Measurements from ENCODE around the gene DLX6.

DLX6 gene

DNA sequence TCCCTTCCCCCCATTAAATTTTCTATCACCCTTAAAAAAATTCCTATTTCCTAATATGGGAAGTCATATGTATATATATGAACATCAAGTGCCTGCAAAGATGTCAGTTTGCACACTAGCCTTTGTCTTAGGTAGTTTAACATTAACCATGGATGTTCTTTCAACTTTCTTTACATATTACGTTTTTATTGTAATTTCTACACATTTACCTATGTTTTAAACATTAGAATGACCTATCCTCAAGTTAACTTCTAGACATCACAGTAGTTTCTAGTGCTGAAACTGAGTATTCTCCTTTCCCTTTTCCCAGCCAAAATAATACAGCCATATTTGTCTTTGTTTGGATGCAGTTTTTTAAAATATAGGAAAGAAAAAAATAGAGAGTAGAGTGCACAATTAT, 5.8 kb downstream of the DLX6 start:
- no peaks in the 10 kb centered on the region for H3K36me3 ChIP-seq (replicated peaks)
- TF ChIP-seq, protein P1, sequence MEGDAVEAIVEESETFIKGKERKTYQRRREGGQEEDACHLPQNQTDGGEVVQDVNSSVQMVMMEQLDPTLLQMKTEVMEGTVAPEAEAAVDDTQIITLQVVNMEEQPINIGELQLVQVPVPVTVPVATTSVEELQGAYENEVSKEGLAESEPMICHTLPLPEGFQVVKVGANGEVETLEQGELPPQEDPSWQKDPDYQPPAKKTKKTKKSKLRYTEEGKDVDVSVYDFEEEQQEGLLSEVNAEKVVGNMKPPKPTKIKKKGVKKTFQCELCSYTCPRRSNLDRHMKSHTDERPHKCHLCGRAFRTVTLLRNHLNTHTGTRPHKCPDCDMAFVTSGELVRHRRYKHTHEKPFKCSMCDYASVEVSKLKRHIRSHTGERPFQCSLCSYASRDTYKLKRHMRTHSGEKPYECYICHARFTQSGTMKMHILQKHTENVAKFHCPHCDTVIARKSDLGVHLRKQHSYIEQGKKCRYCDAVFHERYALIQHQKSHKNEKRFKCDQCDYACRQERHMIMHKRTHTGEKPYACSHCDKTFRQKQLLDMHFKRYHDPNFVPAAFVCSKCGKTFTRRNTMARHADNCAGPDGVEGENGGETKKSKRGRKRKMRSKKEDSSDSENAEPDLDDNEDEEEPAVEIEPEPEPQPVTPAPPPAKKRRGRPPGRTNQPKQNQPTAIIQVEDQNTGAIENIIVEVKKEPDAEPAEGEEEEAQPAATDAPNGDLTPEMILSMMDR (IDR thresholded peaks at IDR 0.05; ENCODE audit: low read depth, low read length, missing control alignments): no peak
- H3K4me3 ChIP-seq (ENCODE audit: low read depth, low read length): no peak overlapping the region
- DNase-seq: no peak
- H3K27ac ChIP-seq: no peak overlapping the region
- peaks cover 89% of the 10 kb centered on the region for H3K27me3 ChIP-seq (replicated peaks)
- in situ Hi-C loops (cut with HindIII; ENCODE audit: low pct_ligation_motif_present, low sequenced_read_pairs): no loop called here

DNA sequence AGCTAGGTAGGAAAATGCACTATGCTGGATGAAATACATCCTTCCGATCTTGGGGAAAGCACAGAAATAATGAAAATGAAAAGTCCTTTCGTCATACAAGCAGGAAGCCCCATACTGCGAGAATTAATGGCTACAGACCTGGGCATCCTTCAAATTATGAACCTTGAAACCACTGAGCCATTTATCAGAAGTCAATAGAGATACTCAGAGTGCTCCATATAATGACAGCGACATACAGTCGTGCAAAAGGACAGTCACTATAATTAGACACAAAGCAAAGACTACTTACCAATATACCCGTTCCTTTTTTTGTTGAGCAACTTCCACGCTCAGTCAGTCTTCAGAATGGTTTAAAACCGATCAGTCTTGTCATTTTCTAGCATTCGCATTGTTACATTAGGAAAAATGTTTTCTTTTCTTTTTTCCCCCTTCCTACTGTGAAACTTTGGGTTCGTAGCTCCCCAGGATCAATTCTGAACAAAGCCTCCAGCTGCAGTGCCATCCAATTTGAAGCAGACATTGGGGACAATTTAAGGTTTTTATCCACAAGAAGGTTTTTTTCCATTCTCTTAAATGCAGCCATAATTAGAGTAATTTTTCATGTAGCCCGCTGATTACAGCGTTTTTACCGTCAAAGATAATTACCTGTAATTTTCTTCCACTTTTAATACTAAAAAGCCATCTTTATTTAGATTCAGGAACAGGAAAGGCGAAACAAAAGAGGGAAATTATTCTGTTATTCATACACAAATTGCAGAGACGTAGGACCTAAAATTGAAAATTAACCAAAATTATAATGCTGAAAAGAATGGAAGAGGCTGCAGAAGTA, 6.4 kb downstream of the DLX6 start:
- Histone ChIP-seq H3K4me3 (ENCODE audit: low read depth, low read length) (no peak overlapping the region), H3K36me3 (replicated peaks) (no peaks in the 10 kb centered on the region), H3K27ac (no peak overlapping the region), H3K27me3 (replicated peaks) (peaks cover 91% of the 10 kb centered on the region)
- no peak for DNase-seq
- in situ Hi-C loops (cut with HindIII; ENCODE audit: low pct_ligation_motif_present, low sequenced_read_pairs): no loop called here
- TF ChIP-seq, protein P1 (IDR thresholded peaks at IDR 0.05; ENCODE audit: low read depth, low read length, missing control alignments): no peak

DNA sequence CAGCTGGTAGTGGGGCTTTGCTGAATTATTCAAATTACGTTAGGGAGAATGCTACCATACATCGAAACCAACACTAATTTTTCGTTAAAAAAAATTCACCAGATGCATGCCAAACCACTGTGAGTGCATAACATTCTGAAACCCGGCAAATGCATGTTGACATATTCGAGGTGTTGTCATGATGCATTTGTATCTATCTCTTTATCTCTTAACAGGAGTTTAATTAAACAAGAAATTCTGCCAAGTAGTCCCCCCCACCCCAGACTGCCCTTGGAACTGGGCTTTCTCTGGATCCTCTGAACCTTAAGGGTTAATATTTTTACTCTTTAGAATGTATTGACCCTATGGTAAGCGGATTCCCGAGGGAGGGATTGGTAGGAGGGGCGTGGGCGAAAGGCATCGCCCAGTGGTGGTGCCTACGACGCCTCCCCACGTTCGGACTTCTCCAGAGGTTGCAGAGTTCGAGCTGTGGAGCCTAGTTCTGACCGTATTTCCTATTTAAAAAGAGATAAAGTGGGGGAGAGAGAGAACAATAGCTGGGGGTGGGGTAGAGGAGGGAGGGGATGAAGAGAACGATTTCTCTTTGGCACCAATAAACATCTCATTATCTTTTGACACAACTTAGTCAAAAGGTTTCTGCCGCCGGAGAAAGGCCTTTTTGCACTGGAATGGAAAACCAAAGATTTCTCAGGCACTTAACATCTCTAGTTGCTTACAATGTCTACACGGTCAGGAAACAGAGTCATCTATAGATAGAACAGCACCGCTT, 7.2 kb downstream of the DLX6 start:
- in situ Hi-C loops (cut with HindIII; ENCODE audit: low pct_ligation_motif_present, low sequenced_read_pairs): no loop called here
- Histone ChIP-seq H3K27ac (no peak overlapping the region), H3K27me3 (replicated peaks) (peaks cover 91% of the 10 kb centered on the region), H3K36me3 (replicated peaks) (no peaks in the 10 kb centered on the region), H3K4me3 (ENCODE audit: low read depth, low read length) (no peak overlapping the region)
- TF ChIP-seq, protein P1 (IDR thresholded peaks at IDR 0.05; ENCODE audit: low read depth, low read length, missing control alignments): no peak
- DNase-seq: no peak

DNA sequence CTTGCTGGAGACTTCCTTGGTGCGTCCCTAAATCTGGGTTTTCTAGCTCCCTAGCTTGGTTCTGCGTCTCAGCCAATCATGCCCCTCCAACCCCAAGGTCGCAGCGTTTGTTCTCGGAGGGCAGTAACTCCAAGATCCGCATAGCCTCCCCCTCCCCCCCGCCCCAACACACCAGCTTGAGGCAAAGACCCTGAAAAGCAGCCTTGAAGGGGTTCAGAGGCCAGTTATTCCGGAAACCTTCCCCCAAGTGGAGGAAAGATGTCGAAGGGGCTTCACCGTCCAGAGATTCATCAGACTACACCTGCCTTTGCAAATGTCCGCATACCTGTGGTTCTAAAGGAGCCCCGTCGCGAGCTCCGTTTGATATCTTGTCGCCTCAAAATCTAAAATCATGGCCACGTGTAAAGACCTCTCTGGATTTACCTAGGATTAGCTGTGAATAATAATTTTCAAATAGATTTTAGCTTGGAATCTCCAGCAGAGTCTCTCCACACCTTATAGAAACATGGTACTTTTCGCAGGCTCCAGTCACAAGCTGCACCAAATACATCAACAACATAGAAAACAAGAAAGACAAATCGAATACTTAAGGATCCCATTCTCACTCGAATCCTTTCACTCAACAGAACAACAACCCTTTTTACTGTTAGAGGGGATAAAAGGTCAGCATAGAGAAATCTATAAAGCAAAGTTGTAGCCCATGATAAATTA, 7.9 kb downstream of the DLX6 start:
- TF ChIP-seq, protein P1 (IDR thresholded peaks at IDR 0.05; ENCODE audit: low read depth, low read length, missing control alignments): no peak

DNA sequence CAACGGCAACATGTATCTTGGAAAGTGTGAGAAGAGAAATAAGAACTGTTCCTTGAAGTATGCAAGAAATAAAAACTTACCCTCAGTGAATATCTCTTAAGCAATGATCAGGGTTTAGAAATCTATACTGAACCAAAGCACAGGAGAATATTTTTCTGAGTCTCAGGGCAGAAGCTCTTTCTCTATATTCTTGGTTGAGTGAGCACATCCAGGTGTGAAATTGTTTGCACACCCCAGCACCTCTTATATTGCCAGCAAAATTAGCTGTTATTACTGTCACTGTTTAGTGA, 8.4 kb downstream of the DLX6 start:
- Histone ChIP-seq H3K27ac (no peak overlapping the region), H3K4me3 (ENCODE audit: low read depth, low read length) (no peak overlapping the region), H3K36me3 (replicated peaks) (no peaks in the 10 kb centered on the region), H3K27me3 (replicated peaks) (peaks cover 88% of the 10 kb centered on the region)
- in situ Hi-C loops (cut with HindIII; ENCODE audit: low pct_ligation_motif_present, low sequenced_read_pairs): no loop called here
- DNase-seq: no peak
- TF ChIP-seq, protein P1 (IDR thresholded peaks at IDR 0.05; ENCODE audit: low read depth, low read length, missing control alignments): no peak

More for the DNA sequence above, 7.9 kb downstream of the DLX6 start:
- Histone ChIP-seq H3K27me3 (replicated peaks) (peaks cover 91% of the 10 kb centered on the region), H3K27ac (no peak overlapping the region), H3K4me3 (ENCODE audit: low read depth, low read length) (no peak overlapping the region), H3K36me3 (replicated peaks) (no peaks in the 10 kb centered on the region)
- no peak for DNase-seq
- in situ Hi-C loops (cut with HindIII; ENCODE audit: low pct_ligation_motif_present, low sequenced_read_pairs): no loop called here
